Thyroid gland (tissue), 4 donors: ENCODE data around the gene TNK1. TPM values are rescaled to one million over a fixed set of nuclear protein-coding genes. Genes with fewer than 3 reads are reported as not detected.

ENCODE experiments used
- DNase-seq, 2 donors: peaks; one replicate each; pipeline ENCODE4 v3.0.0-alpha.2; 2019
- H3K27ac ChIP-seq, 3 donors: fragments of 200-600 bp; sonication (generic); 1 replicate in 2 of 3; 2 replicates in 1 of 3; pipeline ENCODE4 v1.5.1; 2016 to 2019; ENCODE audit warnings: mild to moderate bottlenecking in 1 of 3, moderate library complexity in 1 of 3
- H3K27me3 ChIP-seq: fragments of 200-600 bp; sonication (generic); one replicate; pipeline ENCODE4 v1.5.1; 2019
- H3K36me3 ChIP-seq, 2 donors: fragments of 200-600 bp; sonication (generic); one replicate each; pipeline ENCODE4 v1.5.1; 2016 to 2019
- H3K4me1 ChIP-seq, 2 donors: fragments of 200-600 bp; sonication (generic); one replicate each; pipeline ENCODE4 v1.5.1; 2017 to 2019
- H3K4me3 ChIP-seq, 3 donors: fragments of 200-600 bp; sonication (generic); replicated peaks in 1 of 3; 1 replicate in 2 of 3; 2 replicates in 1 of 3; pipeline ENCODE4 v1.5.1; 2016; ENCODE audit warnings: mild to moderate bottlenecking in 1 of 3
- H3K9me3 ChIP-seq: fragments of 200-600 bp; sonication (generic); one replicate; pipeline ENCODE4 v1.5.1; 2017
- CTCF ChIP-seq, 6 experiments: fragments of 200-600 bp in 3 of 6; fragments of 450-650 bp in 3 of 6; sonication (generic) in 3 of 6; IDR thresholded peaks; one replicate each; pipeline ENCODE4 v1.5.1; 2016 to 2019; ENCODE audit warnings: antibody characterized with exemption in 6 of 6, mild to moderate bottlenecking in 2 of 6, inconsistent platforms in 1 of 6, moderate library complexity in 1 of 6
- POLR2A ChIP-seq, 2 donors: fragments of 450-650 bp; IDR thresholded peaks; one replicate each; pipeline ENCODE4 v1.6.1; 2017; ENCODE audit warnings: antibody characterized with exemption in 2 of 2, mild to moderate bottlenecking in 2 of 2, moderate library complexity in 1 of 2
- WGBS, 2 donors: methylation state at CpG; one replicate each; pipeline ENCODE4 v1.1.5; 2017; 5-methylcytosine and 5-hydroxymethylcytosine counted together
- intact Hi-C: fragments of 100-400 bp; cut with DNase I; formaldehyde crosslinking; loops from one replicate; pipeline ENCODE4 v1.15.1; 2023
- total RNA-seq, 4 donors: library from RNA; depleted of rRNA; stranded (reverse); fragments of >200 nt; gene quantifications; one replicate each; pipeline ENCODE4 v1.2.3, GENCODE V29; 2016

Gene TNK1
- total RNA-seq, 4 donors from 2014 or later: 11.0 to 30.2 (median 15.9) TPM

- TF ChIP-seq POLR2A (IDR thresholded peaks at IDR 0.05): no peak
- no peak for TF ChIP-seq CTCF (IDR thresholded peaks at IDR 0.05)
- H3K36me3 ChIP-seq: no peaks in the 10 kb centered on the region
- no peaks in the 10 kb centered on the region for H3K9me3 ChIP-seq
- no peak overlapping the region for H3K27ac ChIP-seq
- 94% methylated on average over 6 of the region's 6 CpGs for WGBS, 2 donors
- no peaks in the 10 kb centered on the region for H3K27me3 ChIP-seq
- H3K4me3 ChIP-seq: no peak overlapping the region
- intact Hi-C loops: no loop called here
- H3K4me1 ChIP-seq: peaks cover 0 to 7% of the 10 kb centered on the region in 2 donors
- no peak for DNase-seq
Measured at GRCh38 chr17:7409716-7410115, 28.8 kb downstream of the TNK1 start.

GRCh38 chr17:7410634-7411426, 29.9 kb downstream of the TNK1 start:
- intact Hi-C loops: no loop called here
- no peak overlapping the region for H3K4me3 ChIP-seq
- no peaks in the 10 kb centered on the region for H3K9me3 ChIP-seq
- no peaks in the 10 kb centered on the region for H3K27me3 ChIP-seq
- 85 to 91% methylated on average over 24 to 25 of the region's 25 CpGs for WGBS, 2 donors
- no peaks in the 10 kb centered on the region for H3K4me1 ChIP-seq
- DNase-seq: no peak
- H3K36me3 ChIP-seq: no peaks in the 10 kb centered on the region
- no peak overlapping the region for H3K27ac ChIP-seq
- no peak for TF ChIP-seq CTCF (IDR thresholded peaks at IDR 0.05)
- no peak for TF ChIP-seq POLR2A (IDR thresholded peaks at IDR 0.05)

- H3K36me3 ChIP-seq: no peaks in the 10 kb centered on the region
- no peak for TF ChIP-seq CTCF (IDR thresholded peaks at IDR 0.05)
- TF ChIP-seq POLR2A (IDR thresholded peaks at IDR 0.05): no peak
- DNase-seq: no peak
- intact Hi-C loops: no loop called here
- no peak overlapping the region for H3K4me3 ChIP-seq
- H3K9me3 ChIP-seq: no peaks in the 10 kb centered on the region
- 87 to 95% methylated on average over 6 to 8 of the region's 8 CpGs for WGBS, 2 donors
- no peaks in the 10 kb centered on the region for H3K4me1 ChIP-seq
- no peak overlapping the region for H3K27ac ChIP-seq
- H3K27me3 ChIP-seq: no peaks in the 10 kb centered on the region
Measured at GRCh38 chr17:7411427-7411750, 30.5 kb downstream of the TNK1 start.

GRCh38 chr17:7413346-7413985, 32.6 kb downstream of the TNK1 start:
- Histone ChIP-seq H3K4me3 (no peak overlapping the region), H3K9me3 (no peaks in the 10 kb centered on the region), H3K27ac (no peak overlapping the region), H3K36me3 (no peaks in the 10 kb centered on the region), H3K4me1 (no peaks in the 10 kb centered on the region), H3K27me3 (no peaks in the 10 kb centered on the region)
- WGBS, 2 donors: 77 to 79% methylated on average over 5 to 6 of the region's 6 CpGs
- intact Hi-C loops: no loop called here
- DNase-seq: no peak
- TF ChIP-seq POLR2A (IDR thresholded peaks at IDR 0.05) (no peak), CTCF (IDR thresholded peaks at IDR 0.05) (no peak)

GRCh38 chr17:7414837-7415236, 33.9 kb downstream of the TNK1 start:
- Histone ChIP-seq H3K4me3 (no peak overlapping the region), H3K9me3 (no peaks in the 10 kb centered on the region), H3K36me3 (no peaks in the 10 kb centered on the region), H3K27me3 (no peaks in the 10 kb centered on the region), H3K4me1 (no peaks in the 10 kb centered on the region), H3K27ac (no peak overlapping the region)
- DNase-seq: no peak
- TF ChIP-seq CTCF (IDR thresholded peaks at IDR 0.05): no peak
- TF ChIP-seq POLR2A (IDR thresholded peaks at IDR 0.05): no peak
- 82 to 84% methylated on average over 7 to 13 of the region's 14 CpGs for WGBS, 2 donors
- intact Hi-C loops: no loop called here
